Muscle layer of colon (tissue), 2 donors: ENCODE data around the gene PIGK.

Experiments
- H3K27ac ChIP-seq: one replicate; pipeline ENCODE4 v1.7.0; 2013; ENCODE audit warnings: low read depth, mild to moderate bottlenecking, low read length, moderate library complexity
- H3K27me3 ChIP-seq, 2 donors: one replicate each; pipeline ENCODE4 v1.7.0; 2013; ENCODE audit warnings: low read length in 2 of 2, mild to moderate bottlenecking in 2 of 2; ENCODE audit not compliant: insufficient read depth in 2 of 2, control insufficient read depth in 1 of 2
- H3K36me3 ChIP-seq: one replicate; pipeline ENCODE4 v1.7.0; 2013; ENCODE audit warnings: mild to moderate bottlenecking, low read length; ENCODE audit not compliant: insufficient read depth
- H3K4me1 ChIP-seq: one replicate; pipeline ENCODE4 v1.7.0; 2013; ENCODE audit warnings: mild to moderate bottlenecking, low read length; ENCODE audit not compliant: insufficient read depth
- H3K4me3 ChIP-seq, 2 donors: one replicate each; pipeline ENCODE4 v1.7.0; 2013; ENCODE audit warnings: low read length in 2 of 2, low read depth in 1 of 2, mild to moderate bottlenecking in 1 of 2, moderate library complexity in 1 of 2
- H3K9ac ChIP-seq: one replicate; pipeline ENCODE4 v1.7.0; 2013; ENCODE audit warnings: low read length
- H3K9me3 ChIP-seq: one replicate; pipeline ENCODE4 v1.7.0; 2013; ENCODE audit warnings: mild to moderate bottlenecking, low read length
- donor health status: abdominal sarcoma.
- donor health status: Adenocarcinoma of cecum.

Gene PIGK

DNA sequence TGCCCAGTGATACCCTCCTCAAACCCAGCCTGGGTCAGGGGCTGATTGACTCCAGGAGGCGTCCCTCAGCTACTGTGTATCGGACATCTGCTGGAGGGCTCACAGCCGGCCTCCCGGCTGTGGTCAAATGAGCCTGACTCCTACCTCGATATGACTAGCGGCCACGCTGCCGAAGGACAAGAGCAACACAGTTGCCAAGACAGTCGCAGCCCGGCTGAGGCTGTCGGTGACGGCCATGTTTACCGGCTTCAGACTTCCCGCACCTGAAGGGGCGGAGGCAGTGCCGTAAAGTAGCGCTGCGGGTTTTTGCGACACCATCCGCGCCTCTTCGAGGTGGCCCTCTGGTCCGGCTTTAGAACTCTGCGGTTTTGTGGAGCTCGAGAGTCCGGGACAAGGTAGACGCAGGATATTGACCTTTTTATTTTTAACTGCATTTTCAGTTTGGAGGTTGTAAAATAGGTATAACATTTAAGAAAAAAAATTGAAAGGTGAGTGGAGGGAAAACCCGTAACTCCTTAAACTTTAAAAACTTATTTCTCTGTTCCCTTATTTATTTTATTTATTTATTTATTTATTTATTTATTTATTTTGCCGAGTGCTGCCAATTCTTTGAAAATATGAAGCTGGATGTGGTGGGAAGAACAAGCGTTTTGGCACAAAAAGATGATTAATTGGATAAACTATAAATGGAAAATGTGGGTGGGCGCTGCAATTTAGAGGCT, at the start of gene PIGK:
PIGK (minus strand) TSS at position 265 of the 722 bp plus-strand sequence; CDS start at position 237, 28 bp downstream.
- no peaks in the 10 kb centered on the region for H3K36me3 ChIP-seq
- peak within 1 kb of the TSS; percentile 99 for H3K4me3 ChIP-seq
- H3K27me3 ChIP-seq, result no peaks in the 10 kb centered on the region
- peak within 1 kb of the TSS; percentile 93 for H3K27ac ChIP-seq
- peaks cover 4% of the 10 kb centered on the region for H3K4me1 ChIP-seq
- peak within 1 kb of the TSS; percentile 95 for H3K9ac ChIP-seq
- H3K9me3 ChIP-seq, result no peaks in the 10 kb centered on the region

- H3K9ac ChIP-seq, result no peak overlapping the region
- no peak overlapping the region for H3K27ac ChIP-seq
- no peaks in the 10 kb centered on the region for H3K9me3 ChIP-seq
- no peaks in the 10 kb centered on the region for H3K27me3 ChIP-seq
- H3K4me3 ChIP-seq, result no peak overlapping the region
- H3K36me3 ChIP-seq, result no peaks in the 10 kb centered on the region
- no peaks in the 10 kb centered on the region for H3K4me1 ChIP-seq
Observed at GRCh38 chr1:77267035-77267434, 47.8 kb upstream of the PIGK start.

DNA sequence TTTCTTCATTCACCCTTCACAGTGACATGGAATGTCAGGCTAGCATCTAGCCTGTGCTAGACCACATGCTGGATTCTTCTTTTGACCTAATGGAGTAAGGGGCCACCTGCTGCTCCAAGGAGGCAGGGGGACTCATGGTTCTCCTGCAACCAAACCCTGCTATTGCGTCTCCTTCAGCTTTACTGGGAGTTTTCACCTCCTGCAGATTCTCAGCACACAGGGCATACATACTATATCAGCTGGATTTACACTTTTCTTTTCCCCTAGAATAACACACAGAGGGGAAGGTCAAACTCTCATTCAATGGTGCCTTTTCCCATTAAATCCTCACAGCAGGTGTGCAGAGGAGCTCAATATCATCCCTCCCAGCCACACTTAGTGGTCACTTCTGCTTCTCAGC, 46.0 kb upstream of the PIGK start:
- Histone ChIP-seq H3K27me3 (no peaks in the 10 kb centered on the region), H3K4me3 (no peak overlapping the region), H3K36me3 (no peaks in the 10 kb centered on the region), H3K4me1 (no peaks in the 10 kb centered on the region), H3K9ac (no peak overlapping the region), H3K27ac (no peak overlapping the region), H3K9me3 (no peaks in the 10 kb centered on the region)

DNA sequence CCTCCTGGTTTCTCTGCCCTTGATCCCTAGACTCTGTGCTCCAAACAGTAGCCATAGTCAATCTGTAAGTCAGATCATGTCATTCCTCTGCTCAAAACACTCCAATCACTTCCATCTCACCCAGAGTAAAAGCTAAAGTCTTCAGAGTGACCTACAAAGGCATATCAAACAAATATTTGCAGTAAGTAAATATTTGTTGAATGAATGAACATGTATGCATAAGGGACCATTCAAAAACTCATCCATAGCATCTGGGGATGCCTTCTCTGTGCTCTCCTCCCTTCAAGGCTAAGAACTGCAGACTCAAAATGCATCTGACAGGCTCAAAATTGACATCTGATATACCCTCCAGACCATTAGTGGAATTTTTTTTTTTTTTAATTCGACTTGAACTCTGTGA, 44.5 kb upstream of the PIGK start:
- no peaks in the 10 kb centered on the region for H3K27me3 ChIP-seq
- H3K4me1 ChIP-seq, result no peaks in the 10 kb centered on the region
- H3K36me3 ChIP-seq, result no peaks in the 10 kb centered on the region
- H3K9ac ChIP-seq, result no peak overlapping the region
- no peak overlapping the region for H3K27ac ChIP-seq
- no peaks in the 10 kb centered on the region for H3K9me3 ChIP-seq
- H3K4me3 ChIP-seq, result no peak overlapping the region

- H3K4me1 ChIP-seq, result no peaks in the 10 kb centered on the region
- no peak overlapping the region for H3K9ac ChIP-seq
- H3K4me3 ChIP-seq, result no peak overlapping the region
- H3K27me3 ChIP-seq, result no peaks in the 10 kb centered on the region
- H3K27ac ChIP-seq, result no peak overlapping the region
- H3K36me3 ChIP-seq, result no peaks in the 10 kb centered on the region
- no peaks in the 10 kb centered on the region for H3K9me3 ChIP-seq
Observed at GRCh38 chr1:77253211-77253610, 34.0 kb upstream of the PIGK start.

DNA sequence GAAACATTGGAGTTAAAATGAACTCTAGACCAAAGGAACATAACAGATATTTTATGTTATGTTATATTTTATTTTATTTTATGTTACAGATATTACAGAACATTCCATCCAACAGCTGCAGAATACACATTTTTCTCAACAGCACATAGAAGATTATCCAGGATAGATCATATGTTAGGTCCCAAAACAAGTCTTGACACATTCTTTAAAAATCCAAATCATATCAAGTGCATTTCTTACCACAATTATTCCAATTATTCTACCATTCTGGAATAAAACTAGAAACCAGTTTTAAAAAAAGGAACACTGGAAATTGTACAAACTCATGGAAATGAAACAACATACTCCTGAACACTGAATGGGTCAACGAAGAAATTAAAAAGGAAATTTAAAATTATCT, 30.9 kb upstream of the PIGK start:
- H3K4me1 ChIP-seq, result no peaks in the 10 kb centered on the region
- no peak overlapping the region for H3K4me3 ChIP-seq
- H3K9me3 ChIP-seq, result no peaks in the 10 kb centered on the region
- H3K27ac ChIP-seq, result no peak overlapping the region
- H3K36me3 ChIP-seq, result no peaks in the 10 kb centered on the region
- no peak overlapping the region for H3K9ac ChIP-seq
- H3K27me3 ChIP-seq, result no peaks in the 10 kb centered on the region

DNA sequence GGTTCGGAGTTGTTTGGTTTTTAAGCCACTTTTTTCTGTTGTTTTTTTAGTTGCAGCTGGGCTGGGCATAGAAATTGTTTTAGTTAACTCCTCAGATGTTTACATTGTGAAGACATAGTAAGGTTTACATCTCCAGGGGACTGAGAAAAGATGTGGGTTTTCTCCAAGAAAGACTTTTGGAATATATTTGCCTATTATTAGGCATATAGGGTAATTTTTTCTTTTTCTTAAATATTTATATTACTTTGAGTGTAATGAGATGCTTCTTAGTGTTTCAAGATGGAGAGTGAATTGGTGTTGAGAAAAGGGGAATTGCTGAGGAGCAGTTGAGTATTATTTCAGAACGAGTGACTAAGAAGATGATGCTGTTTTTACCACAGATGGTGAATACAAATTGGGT, 26.6 kb upstream of the PIGK start:
- Histone ChIP-seq H3K9ac (no peak overlapping the region), H3K27me3 (no peaks in the 10 kb centered on the region), H3K36me3 (no peaks in the 10 kb centered on the region), H3K4me3 (no peak overlapping the region), H3K27ac (no peak overlapping the region), H3K9me3 (no peaks in the 10 kb centered on the region), H3K4me1 (no peaks in the 10 kb centered on the region)

DNA sequence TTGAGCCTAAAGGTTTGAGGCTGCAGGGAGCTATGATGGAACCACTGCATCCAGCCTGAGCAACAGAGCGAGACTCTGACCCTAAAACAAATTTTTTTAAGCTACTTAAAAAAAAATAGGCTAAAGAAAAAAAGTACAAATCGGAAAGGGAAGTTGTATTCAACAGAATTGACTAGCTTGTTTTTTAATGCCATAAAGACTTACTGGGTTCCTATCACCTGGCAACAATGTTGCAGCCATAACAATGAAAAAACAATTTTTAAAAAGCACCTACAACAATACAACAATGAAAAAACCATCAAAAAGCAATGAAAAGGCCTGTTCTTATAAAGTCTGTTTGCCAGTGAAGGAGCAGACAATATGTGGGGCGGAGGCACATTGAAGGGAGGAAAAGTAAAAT, 20.1 kb upstream of the PIGK start:
- Histone ChIP-seq H3K9ac (no peak overlapping the region), H3K27ac (no peak overlapping the region), H3K27me3 (no peaks in the 10 kb centered on the region), H3K4me1 (no peaks in the 10 kb centered on the region), H3K36me3 (no peaks in the 10 kb centered on the region), H3K9me3 (peaks cover 3% of the 10 kb centered on the region), H3K4me3 (no peak overlapping the region)

DNA sequence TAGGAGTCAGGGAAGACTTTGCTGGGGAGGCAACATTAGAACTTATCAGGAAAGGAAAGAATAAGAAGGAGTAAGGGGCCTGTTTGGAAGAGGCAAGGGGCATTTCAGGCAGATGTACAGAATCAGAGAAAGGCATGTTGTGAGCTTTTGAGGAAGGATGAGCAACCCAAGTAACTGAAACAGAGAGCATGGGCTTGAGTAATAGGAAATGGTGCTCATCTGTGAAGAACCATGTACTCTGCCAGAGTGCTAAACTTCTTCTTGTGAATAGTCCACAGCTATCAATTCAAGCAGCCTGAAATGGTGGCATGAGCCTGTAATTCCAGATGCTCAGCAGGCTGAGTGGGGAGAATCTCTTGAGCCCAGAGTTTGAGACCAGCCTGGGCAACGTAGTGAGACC, 19.2 kb upstream of the PIGK start:
- no peak overlapping the region for H3K9ac ChIP-seq
- H3K27me3 ChIP-seq, result no peaks in the 10 kb centered on the region
- no peak overlapping the region for H3K4me3 ChIP-seq

GRCh38 chr1:77234943-77235342, 15.7 kb upstream of the PIGK start:
- H3K4me3 ChIP-seq, result no peak overlapping the region
- H3K36me3 ChIP-seq, result no peaks in the 10 kb centered on the region
- H3K27me3 ChIP-seq, result no peaks in the 10 kb centered on the region
- H3K9me3 ChIP-seq, result peaks cover 3% of the 10 kb centered on the region
- no peaks in the 10 kb centered on the region for H3K4me1 ChIP-seq
- H3K27ac ChIP-seq, result no peak overlapping the region
- H3K9ac ChIP-seq, result no peak overlapping the region

More for the DNA sequence above, 19.2 kb upstream of the PIGK start:
- no peaks in the 10 kb centered on the region for H3K36me3 ChIP-seq
- H3K27ac ChIP-seq, result no peak overlapping the region
- H3K4me1 ChIP-seq, result no peaks in the 10 kb centered on the region
- peaks cover 3% of the 10 kb centered on the region for H3K9me3 ChIP-seq

DNA sequence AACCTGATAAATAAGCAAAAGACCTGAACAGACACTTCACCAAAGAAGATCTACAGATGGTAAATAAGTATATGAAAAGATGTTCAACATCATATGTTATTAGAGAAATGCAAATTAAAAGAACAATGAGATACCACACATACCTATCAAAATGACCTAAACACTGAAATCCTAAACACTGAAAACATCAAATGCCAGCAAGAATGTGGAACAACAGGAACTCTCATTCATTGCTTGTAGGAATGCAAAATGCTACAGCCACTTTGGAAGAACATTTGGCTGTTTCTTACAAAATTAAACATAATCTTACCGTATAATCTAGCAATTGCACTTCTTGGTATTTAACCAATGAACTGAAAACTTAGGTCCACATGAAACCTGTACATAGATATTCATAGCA, 14.9 kb upstream of the PIGK start:
- Histone ChIP-seq H3K4me3 (no peak overlapping the region), H3K4me1 (no peaks in the 10 kb centered on the region), H3K36me3 (no peaks in the 10 kb centered on the region), H3K27me3 (no peaks in the 10 kb centered on the region), H3K9me3 (peaks cover 3% of the 10 kb centered on the region), H3K9ac (no peak overlapping the region), H3K27ac (no peak overlapping the region)

DNA sequence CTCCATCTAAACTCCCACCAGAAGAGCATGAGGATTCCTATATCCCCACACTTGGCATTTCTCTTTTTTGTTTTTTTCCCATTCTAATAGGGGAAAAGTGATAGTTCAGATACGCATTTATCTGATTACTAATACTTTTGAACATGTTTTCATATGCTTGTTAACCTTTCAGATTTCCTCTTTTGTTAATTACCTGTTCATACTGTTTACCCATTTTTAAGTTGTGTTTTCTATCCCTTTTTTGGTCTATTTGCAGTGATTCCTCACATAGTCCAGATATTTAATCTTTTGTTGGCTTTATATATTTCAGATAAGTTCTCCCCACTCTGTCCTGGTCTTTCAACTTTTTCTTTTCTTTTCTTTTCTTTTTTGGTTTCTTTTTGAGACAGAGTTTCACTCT, 13.6 kb upstream of the PIGK start:
- peaks cover 3% of the 10 kb centered on the region for H3K9me3 ChIP-seq
- H3K4me3 ChIP-seq, result no peak overlapping the region

More for the DNA sequence above, 13.6 kb upstream of the PIGK start:
- no peaks in the 10 kb centered on the region for H3K27me3 ChIP-seq
- H3K27ac ChIP-seq, result no peak overlapping the region
- H3K4me1 ChIP-seq, result no peaks in the 10 kb centered on the region
- H3K36me3 ChIP-seq, result no peaks in the 10 kb centered on the region
- H3K9ac ChIP-seq, result no peak overlapping the region
